Bone marrow (tissue), 2 donors: ENCODE data around the gene DPAGT1.
"Not testable (repeated sequence)": the region's sequence is repeated elsewhere in the genome, so short reads cannot be mapped to it uniquely, and the experiment has no call there.

ENCODE experiments used
- DNase-seq, 2 donors: peaks; one replicate each; lab custom pipeline; 2025; lab: John Stamatoyannopoulos, UW

The DPAGT1 gene

DNA sequence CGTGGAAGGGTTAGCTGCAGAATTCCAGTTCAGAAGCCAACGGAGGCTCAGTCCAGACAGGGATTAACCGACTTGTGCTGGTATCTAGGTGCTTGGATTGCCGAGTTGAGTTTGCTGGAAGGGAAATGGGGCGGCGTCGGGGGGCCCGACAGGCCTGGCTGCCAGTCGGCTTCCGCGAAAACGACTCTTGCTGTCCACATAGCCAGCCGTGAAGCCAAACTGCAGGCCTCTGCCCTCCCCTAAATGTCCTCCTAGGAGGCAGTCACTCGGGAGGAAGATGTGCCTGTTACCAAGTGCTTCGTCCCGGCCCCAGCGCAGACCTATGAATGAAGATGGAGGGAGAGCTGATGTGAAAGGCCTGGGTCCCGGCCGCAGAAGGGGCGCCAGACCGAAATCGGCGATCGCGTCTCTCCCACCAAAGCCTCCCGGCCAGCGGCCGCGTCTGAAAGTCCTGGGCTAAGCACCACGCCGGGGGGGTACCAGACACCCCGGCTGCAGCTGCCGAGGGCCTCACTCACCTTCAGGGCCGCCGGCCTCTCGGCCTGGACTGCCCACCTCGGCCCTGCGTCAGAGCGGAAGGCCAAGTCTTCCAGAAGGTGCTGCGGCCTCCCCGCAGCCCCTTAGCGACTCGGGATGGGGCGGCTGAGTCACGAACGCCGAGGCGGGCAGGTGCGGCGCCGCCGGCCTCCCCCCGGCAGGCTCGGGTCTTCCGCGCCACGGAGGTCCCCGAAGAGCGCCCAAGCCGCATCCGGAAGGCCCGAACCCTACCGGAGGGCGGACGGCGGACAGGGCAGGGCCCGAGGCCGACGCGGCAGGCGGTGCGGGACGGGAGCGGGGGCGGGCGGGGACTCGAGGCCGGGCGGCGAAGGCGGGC is 7.5 kb downstream of the DPAGT1 start:
- peak in 1 of 2 donors; percentile 61 for DNase-seq

DNA sequence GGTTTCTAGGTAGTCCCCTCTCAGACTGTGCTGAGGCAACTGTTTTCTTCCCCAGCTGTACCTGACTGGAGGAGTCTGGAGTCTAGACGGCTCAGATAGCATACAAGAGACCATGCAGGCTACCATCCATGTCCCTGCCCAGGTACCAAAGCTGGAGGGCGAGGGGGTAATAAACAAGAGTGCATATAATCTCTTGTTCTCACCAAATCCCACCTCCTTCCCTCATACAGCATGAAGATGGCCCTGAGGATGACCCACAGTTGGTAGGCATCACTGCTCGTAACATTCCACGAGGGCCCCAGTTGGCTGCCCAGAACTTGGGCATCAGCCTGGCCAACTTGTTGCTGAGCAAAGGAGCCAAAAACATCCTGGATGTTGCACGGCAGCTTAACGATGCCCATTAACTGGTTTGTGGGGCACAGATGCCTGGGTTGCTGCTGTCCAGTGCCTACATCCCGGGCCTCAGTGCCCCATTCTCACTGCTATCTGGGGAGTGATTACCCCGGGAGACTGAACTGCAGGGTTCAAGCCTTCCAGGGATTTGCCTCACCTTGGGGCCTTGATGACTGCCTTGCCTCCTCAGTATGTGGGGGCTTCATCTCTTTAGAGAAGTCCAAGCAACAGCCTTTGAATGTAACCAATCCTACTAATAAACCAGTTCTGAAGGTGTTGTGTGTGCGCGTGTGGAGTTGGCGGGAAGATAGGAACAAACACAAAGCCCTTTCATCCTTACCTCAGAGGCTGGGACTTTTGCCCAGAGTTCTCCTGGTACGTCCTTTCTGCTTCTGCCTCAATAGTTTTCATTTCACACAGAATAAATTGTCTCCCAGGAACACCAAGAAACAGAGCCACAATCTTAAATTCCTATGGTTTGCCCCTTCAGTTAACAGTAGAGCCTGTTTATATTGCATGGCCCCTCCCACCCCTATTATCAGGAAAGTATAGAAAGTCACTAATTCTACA is 8.5 kb downstream of the DPAGT1 start:
- no peak for DNase-seq

DNA sequence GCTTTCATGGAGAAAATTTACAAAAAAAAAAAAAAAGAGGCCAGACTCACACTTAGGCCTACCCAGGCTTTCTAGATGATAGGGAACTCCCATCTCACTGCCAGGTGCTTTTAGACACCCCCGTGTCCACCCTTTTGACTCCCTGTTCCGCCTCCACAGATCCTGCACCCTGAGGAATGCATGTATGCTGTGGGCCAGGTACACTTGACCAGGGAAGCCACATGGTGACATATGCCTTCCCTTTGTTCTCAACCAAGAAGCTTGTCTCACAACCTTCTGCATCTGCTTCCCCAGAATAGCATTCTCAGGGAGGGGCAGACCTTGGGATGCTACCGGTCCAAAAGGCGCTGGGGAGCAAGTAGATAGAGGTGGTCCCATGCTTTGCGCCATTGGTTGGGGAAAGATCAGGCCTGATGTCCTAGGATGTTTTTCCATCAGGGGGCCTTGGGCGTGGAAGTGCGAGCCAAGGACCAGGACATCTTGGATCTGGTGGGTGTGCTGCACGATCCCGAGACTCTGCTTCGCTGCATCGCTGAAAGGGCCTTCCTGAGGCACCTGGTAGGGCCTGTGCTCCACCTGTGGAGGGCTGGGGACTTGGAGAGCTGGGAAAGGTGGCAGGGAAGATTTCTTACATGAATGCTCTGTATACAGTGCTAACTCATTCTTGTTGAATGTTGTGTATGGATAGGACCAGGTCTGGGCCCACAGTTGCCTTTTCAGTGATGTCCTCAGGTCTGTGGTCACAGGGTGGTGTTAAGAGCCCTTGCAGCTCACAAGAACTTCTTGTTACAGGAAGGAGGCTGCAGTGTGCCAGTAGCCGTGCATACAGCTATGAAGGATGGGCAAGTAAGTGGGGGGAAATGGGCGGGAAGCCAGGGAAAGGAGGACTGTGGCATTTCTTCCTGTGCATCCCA is 9.4 kb downstream of the DPAGT1 start:
- DNase-seq = no peak

GRCh38 chr11:119091178-119091577 is 10.5 kb downstream of the DPAGT1 start:
- DNase-seq = no peak

DNA sequence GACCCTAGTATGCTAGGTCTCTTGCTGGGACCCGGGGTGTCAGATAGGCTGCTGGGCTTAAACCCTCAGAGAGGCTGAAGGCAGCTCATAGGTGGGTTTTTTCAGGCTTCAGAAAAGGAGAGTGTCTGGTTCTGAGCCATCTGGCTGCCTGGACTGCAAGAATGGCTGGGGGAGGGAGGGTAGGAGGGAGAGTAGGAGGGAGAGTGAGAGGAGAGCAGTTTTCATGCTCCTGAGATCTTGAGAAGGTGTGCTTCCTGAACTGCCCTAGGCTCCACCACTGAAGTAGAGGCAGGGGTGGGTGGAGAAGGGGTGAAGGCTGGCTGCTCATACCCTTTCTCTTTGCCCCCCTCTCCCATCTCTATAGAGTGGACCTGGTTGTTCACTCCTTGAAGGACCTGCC is 12.3 kb downstream of the DPAGT1 start:
- no peak for DNase-seq

GRCh38 chr11:119088406-119088805 is 13.2 kb downstream of the DPAGT1 start:
- no peak for DNase-seq

GRCh38 chr11:119087747-119088241 is 13.9 kb downstream of the DPAGT1 start:
- no peak for DNase-seq

- DNase-seq = no peak
Measured at GRCh38 chr11:119087123-119087522, 14.5 kb downstream of the DPAGT1 start.

GRCh38 chr11:119085437-119085847 is 16.2 kb downstream of the DPAGT1 start:
- no peak for DNase-seq

- peak; percentile 88 to 94 for DNase-seq
Measured at GRCh38 chr11:119084663-119085436, 16.8 kb downstream of the DPAGT1 start, which contains the start of gene HMBS. Gene HMBS (plus strand): TSS chr11:119084881. CDS start chr11:119085034, 153 bp downstream.

- DNase-seq = no peak
Measured at GRCh38 chr11:119081682-119082260, 19.9 kb downstream of the DPAGT1 start.

DNA sequence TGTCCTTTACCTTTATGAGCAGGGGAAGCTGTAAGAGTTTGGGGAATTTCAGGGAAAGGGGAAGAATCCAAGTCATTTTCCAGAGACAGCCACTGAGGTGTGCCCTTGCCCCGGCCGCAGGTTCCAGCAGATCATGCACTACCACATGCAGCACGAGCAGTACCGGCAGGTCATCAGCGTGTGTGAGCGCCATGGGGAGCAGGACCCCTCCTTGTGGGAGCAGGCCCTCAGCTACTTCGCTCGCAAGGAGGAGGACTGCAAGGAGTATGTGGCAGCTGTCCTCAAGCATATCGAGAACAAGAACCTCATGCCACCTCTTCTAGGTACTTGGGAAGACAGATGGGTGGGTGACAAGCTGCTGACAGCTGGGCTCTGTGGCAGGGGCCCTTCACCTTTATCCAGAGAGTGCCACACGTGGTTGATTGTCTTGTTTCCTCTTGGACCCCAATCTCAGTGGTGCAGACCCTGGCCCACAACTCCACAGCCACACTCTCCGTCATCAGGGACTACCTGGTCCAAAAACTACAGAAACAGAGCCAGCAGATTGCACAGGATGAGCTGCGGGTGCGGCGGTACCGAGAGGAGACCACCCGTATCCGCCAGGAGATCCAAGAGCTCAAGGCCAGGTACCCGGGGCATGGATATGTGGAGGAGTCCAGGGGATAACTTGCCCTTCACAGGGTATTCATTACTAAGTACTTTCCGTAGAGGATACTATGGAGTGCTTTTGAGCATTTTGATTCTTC is 22.8 kb downstream of the DPAGT1 start:
- DNase-seq = no peak

DNA sequence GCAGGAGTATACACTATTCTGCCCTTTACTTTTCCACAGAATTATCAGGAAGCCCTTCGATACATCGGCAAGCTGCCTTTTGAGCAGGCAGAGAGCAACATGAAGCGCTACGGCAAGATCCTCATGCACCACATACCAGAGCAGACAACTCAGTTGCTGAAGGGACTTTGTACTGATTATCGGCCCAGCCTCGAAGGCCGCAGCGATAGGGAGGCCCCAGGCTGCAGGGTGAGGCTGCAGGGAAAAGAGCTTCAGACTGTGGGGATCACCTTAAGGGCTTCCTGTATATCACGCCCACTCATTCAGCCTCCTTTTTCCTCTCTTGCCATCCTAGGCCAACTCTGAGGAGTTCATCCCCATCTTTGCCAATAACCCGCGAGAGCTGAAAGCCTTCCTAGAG is 23.8 kb downstream of the DPAGT1 start:
- DNase-seq = no peak

DNA sequence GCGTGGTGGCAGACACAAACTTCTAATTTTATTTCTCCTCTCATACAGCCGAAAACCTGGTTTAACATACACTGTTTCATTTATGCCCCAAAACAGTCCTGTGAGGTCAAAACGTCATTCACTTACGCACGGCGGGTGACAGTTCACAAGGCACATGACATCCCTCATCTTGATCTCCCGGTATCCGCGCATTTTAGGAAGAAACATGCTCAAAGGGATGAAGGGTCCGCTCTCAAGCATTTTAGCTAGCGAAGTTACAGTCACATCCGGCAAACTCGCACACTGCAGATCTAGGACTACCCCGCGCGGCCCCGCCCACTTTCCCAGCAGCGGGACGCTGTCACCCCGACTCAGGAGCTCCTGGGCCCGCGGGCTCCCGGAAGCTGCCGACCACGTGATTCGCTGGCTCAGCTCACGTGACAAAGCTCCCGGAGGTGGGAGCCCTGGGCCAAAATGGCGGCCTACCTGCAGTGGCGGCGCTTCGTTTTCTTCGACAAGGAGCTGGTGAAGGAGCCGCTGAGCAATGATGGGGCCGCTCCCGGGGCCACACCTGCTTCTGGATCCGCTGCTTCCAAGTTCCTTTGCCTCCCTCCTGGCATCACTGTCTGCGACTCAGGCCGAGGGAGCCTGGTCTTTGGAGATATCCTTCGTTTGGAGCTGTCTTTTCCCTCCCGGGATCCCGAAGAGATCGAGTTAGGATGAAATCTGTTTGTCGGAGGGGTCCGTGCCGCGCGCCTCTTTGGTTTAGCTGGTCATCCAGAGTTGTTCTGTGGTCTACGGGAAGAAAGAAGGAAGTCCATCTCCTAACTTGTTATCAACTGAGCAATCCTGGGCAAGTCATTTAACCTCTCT is 34.1 kb downstream of the DPAGT1 start, which contains the start of gene VPS11:
TSS of gene VPS11 (plus strand) at position 448 of the 852 bp plus-strand sequence. CDS start at position 454, 6 bp downstream.
- peak; percentile 87 to 98 for DNase-seq

- peak in 1 of 2 donors; percentile 22 for DNase-seq
Measured at GRCh38 chr11:119065369-119065768, 36.3 kb downstream of the DPAGT1 start.

DNA sequence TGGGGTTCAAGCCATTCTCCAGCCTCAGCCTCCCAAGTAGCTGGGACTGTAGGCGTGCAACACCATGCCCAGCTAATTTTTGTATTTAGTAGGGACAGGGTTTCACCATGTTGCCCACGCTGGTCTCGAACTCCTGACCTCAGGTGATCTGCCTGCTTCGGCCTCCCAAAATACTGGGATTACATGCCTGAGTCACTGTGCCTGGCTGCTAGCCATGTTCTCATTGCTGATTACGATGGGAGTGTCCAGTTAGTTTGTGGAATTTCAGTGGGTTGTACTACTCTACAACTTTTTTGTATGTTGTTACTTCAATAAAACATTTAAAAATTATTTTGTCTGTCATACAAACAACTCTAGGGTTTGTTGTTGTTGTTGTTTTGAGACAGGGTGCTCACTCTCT is 38.9 kb downstream of the DPAGT1 start:
- no peak for DNase-seq

- DNase-seq = no peak
Measured at GRCh38 chr11:119061256-119061655, 40.4 kb downstream of the DPAGT1 start.

DNA sequence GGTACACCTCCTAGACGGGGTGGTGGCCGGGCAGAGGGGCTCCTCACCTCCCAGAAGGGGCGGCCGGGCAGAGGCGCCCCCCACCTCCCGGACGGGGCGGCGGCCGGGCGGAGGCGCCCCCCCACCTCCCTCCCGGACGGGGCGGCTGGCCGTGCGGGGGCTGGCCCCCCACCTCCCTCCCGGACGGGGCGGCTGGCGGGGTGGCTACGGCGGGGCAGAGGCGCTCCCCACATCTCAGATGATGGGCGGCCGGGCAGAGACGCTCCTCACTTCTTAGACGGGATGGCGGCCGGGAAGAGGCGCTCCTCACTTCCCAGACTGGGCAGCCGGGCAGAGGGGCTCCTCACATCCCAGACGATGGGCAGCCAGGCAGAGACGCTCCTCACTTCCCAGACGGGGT is 42.5 kb downstream of the DPAGT1 start:
- DNase-seq = not testable (repeated sequence)
